ENCODE data around the gene GNAT1.

- TF ChIP-seq, protein P1, sequence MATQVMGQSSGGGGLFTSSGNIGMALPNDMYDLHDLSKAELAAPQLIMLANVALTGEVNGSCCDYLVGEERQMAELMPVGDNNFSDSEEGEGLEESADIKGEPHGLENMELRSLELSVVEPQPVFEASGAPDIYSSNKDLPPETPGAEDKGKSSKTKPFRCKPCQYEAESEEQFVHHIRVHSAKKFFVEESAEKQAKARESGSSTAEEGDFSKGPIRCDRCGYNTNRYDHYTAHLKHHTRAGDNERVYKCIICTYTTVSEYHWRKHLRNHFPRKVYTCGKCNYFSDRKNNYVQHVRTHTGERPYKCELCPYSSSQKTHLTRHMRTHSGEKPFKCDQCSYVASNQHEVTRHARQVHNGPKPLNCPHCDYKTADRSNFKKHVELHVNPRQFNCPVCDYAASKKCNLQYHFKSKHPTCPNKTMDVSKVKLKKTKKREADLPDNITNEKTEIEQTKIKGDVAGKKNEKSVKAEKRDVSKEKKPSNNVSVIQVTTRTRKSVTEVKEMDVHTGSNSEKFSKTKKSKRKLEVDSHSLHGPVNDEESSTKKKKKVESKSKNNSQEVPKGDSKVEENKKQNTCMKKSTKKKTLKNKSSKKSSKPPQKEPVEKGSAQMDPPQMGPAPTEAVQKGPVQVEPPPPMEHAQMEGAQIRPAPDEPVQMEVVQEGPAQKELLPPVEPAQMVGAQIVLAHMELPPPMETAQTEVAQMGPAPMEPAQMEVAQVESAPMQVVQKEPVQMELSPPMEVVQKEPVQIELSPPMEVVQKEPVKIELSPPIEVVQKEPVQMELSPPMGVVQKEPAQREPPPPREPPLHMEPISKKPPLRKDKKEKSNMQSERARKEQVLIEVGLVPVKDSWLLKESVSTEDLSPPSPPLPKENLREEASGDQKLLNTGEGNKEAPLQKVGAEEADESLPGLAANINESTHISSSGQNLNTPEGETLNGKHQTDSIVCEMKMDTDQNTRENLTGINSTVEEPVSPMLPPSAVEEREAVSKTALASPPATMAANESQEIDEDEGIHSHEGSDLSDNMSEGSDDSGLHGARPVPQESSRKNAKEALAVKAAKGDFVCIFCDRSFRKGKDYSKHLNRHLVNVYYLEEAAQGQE (IDR thresholded peaks at IDR 0.05; ENCODE audit: insufficient read depth in 1 of 2, low read depth in 2 of 2, low read length in 2 of 2), result no peak
- no peak for TF ChIP-seq POLR2AphosphoS5 (IDR thresholded peaks at IDR 0.05; ENCODE audit: low read depth, low read length)
- TF ChIP-seq TAF1 (IDR thresholded peaks at IDR 0.05; ENCODE audit: borderline replicate concordance, insufficient read depth, low read length), result no peak
- TF ChIP-seq SIN3A (IDR thresholded peaks at IDR 0.05; ENCODE audit: borderline replicate concordance, insufficient read depth, low read length), result no peak
- no peak for TF ChIP-seq FOXP2 (optimal IDR thresholded peaks at IDR 0.05; ENCODE audit: borderline replicate concordance, extremely low read depth, extremely low read length, insufficient read depth)
Observed at GRCh38 chr3:50208677-50209344, 17.4 kb downstream of the GNAT1 start.
